Measurements from ENCODE around the gene RAP2A.

Gene RAP2A

DNA sequence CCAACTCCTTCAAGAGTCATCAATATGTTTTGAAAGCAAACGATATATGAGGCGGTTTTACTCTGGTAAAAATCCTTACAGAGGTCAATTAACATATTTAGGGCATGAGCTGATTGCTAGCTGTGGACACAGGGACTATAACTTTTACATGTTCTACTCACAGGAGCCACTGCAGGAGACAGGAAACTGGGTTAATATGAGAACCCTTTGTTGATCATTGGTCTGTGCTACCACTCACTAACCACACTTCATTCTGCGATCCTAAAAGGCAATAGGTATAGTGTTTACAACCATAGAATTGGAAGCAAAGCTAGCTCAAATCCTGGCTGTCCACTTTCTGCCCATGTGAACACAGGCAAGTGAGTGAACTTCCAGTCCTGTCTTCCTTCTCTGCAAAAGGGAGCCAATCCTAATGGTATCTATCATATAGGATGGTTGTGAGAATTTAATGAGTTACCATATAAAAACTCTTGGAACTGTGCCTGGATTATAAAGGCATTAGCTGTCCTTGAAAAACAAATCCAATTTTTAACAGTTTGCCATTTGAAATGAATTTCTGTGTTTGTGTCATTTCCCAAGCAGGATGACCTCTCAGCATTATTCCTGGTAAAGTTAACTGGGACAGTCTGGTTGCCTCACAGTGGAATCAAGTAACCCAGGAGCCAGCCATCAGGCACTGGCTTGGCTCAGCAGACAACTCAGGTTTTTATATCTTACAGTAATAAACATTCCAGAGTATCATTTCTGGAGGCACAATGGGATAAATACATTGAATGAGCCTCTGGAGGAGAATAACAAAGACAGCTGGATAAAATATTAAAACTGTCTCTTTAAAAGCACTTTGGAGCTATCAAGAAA lies 29.8 kb upstream of the RAP2A start:
- H3K27me3 Mint-ChIP-seq = peaks cover 21% of the 10 kb centered on the region
- DNase-seq = no peak
- H3K4me1 Mint-ChIP-seq (ENCODE audit: low read depth) = no peaks in the 10 kb centered on the region
- no peak overlapping the region for H3K27ac Mint-ChIP-seq
- H3K4me3 Mint-ChIP-seq = no peak overlapping the region
- H3K9me3 Mint-ChIP-seq = peaks cover 11% of the 10 kb centered on the region
- no peaks in the 10 kb centered on the region for H3K36me3 Mint-ChIP-seq (ENCODE audit: low read depth)

- H3K9me3 Mint-ChIP-seq = no peaks in the 10 kb centered on the region
- no peak overlapping the region for H3K27ac Mint-ChIP-seq
- peaks cover 21% of the 10 kb centered on the region for H3K27me3 Mint-ChIP-seq
- no peaks in the 10 kb centered on the region for H3K36me3 Mint-ChIP-seq (ENCODE audit: low read depth)
- no peak for DNase-seq
- H3K4me3 Mint-ChIP-seq = no peak overlapping the region
- H3K4me1 Mint-ChIP-seq (ENCODE audit: low read depth) = no peaks in the 10 kb centered on the region
These were observed 26.4 kb upstream of the RAP2A start for GRCh38 chr13:97407540-97407939.

- Mint-ChIP-seq H3K4me1 (ENCODE audit: low read depth) (no peaks in the 10 kb centered on the region), H3K27ac (no peak overlapping the region), H3K27me3 (peaks cover 15% of the 10 kb centered on the region), H3K4me3 (no peak overlapping the region), H3K36me3 (ENCODE audit: low read depth) (no peaks in the 10 kb centered on the region), H3K9me3 (no peaks in the 10 kb centered on the region)
- no peak for DNase-seq
These were observed 25.0 kb upstream of the RAP2A start for GRCh38 chr13:97408938-97409337.

GRCh38 chr13:97411984-97412383 lies 22.0 kb upstream of the RAP2A start:
- no peak overlapping the region for H3K4me3 Mint-ChIP-seq
- no peak overlapping the region for H3K27ac Mint-ChIP-seq
- DNase-seq = no peak
- no peaks in the 10 kb centered on the region for H3K4me1 Mint-ChIP-seq (ENCODE audit: low read depth)
- no peaks in the 10 kb centered on the region for H3K9me3 Mint-ChIP-seq
- peaks cover 8% of the 10 kb centered on the region for H3K27me3 Mint-ChIP-seq
- no peaks in the 10 kb centered on the region for H3K36me3 Mint-ChIP-seq (ENCODE audit: low read depth)

DNA sequence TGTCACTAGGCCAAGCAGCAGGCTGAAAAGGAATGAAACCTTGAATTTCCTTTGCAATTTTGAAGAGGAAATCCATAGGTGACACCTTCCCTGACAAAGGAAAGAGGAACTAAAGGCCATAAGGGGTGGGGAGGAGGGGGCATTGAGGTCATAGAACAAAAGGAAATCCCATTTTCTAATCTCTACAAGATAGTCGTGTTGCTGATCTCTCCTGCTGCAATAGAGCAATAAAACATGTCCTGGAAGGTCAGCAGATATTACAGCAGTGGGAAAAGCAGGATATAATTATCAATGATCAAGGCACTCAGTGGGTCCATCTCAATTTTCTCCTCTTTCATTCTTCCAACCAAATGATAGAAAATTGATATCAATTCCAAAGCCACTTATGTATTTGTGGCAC lies 20.3 kb upstream of the RAP2A start:
- no peak overlapping the region for H3K27ac Mint-ChIP-seq
- no peak overlapping the region for H3K4me3 Mint-ChIP-seq
- H3K9me3 Mint-ChIP-seq = no peaks in the 10 kb centered on the region
- peaks cover 10% of the 10 kb centered on the region for H3K27me3 Mint-ChIP-seq
- DNase-seq = no peak
- H3K36me3 Mint-ChIP-seq (ENCODE audit: low read depth) = no peaks in the 10 kb centered on the region
- H3K4me1 Mint-ChIP-seq (ENCODE audit: low read depth) = no peaks in the 10 kb centered on the region

DNA sequence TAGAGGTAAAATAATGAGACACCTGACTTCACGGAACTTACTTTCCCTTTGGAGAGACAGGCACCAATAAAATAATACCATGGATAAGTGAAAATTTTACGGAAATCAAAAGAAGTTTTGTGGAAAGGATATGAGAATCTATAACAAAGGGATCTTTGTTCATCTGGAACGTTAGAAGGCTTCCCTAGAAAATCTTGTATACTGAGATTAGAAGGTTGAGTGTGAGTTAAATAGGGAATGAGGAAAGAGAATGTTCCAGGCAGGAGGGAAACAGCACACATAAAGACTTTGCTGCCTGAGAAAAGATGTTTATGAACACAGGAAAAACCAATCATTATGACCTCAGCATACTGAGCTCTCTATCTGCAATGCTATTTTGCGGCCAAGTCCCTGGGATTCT lies 19.6 kb upstream of the RAP2A start:
- Mint-ChIP-seq H3K4me1 (ENCODE audit: low read depth) (no peaks in the 10 kb centered on the region), H3K36me3 (ENCODE audit: low read depth) (no peaks in the 10 kb centered on the region), H3K9me3 (no peaks in the 10 kb centered on the region), H3K27me3 (peaks cover 7% of the 10 kb centered on the region), H3K4me3 (no peak overlapping the region), H3K27ac (no peak overlapping the region)
- no peak for DNase-seq

DNA sequence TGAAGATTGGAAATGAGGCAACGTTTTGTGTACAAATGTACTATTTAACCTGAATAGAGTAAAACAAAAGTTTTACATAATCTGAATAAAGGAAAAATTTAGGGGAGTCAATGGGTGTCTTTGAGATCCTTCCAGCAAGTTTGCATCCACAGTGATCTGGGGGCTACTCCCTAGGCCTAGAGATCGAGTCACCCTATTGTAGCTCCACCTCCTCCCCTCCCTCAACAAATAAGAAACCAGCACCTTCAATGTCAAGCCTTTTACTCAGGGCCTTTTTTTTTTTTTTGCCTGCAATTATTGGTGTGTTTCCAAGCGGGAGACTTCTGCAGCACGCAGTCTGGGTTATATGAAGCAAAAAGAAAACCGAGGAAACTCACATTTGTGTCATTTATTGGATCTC lies 16.3 kb upstream of the RAP2A start:
- Mint-ChIP-seq H3K36me3 (ENCODE audit: low read depth) (no peaks in the 10 kb centered on the region), H3K27me3 (peaks cover 7% of the 10 kb centered on the region), H3K4me3 (no peak overlapping the region), H3K4me1 (ENCODE audit: low read depth) (no peaks in the 10 kb centered on the region), H3K27ac (no peak overlapping the region), H3K9me3 (no peaks in the 10 kb centered on the region)
- no peak for DNase-seq

DNA sequence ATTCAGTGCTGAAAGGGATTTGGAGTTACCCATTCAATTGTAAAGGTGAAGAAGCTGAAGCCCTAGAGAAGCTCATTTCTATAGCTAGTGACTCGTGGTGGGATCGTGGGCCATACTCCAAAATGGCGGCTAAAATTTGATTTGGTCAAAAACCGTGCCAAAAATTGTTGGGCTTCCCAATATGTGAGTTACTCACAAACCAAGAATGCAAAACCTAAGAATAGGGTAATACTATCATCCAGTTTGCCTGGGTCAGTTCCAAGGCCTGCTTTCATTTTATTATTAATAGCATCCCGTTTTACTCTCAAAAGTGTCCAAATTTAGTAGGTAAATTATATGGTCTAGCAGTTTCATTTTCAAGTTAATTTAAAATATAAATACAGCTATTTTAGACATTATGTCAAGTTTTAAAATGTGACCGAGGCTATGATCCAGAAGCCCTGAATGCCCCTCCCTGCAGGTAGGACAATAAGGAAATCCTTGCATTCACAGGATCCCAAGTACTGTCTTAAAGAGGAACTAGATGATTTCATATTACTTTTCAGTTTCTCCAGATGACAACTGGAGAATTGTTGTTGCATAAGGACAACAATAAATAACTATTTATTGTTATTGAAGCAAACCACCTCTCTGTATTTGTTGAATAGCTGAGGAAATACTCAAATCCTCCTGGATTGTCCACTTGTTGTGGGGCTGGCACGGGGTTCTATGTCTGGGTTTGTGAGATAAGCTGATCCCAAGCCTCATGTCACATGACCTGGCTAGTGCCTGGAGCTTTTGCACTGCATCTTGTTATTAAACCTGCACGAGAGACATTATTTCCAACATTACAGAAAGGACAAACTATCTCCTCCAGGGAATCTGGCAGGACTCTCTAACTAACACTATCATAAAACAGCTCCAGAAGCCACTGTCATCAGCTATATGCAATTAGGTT lies 11.6 kb upstream of the RAP2A start:
- Mint-ChIP-seq H3K9me3 (no peaks in the 10 kb centered on the region), H3K27me3 (peaks cover 22% of the 10 kb centered on the region), H3K27ac (no peak overlapping the region), H3K36me3 (ENCODE audit: low read depth) (no peaks in the 10 kb centered on the region), H3K4me3 (no peak overlapping the region), H3K4me1 (ENCODE audit: low read depth) (no peaks in the 10 kb centered on the region)
- DNase-seq = no peak

- no peaks in the 10 kb centered on the region for H3K4me1 Mint-ChIP-seq (ENCODE audit: low read depth)
- no peak overlapping the region for H3K4me3 Mint-ChIP-seq
- DNase-seq = no peak
- no peaks in the 10 kb centered on the region for H3K36me3 Mint-ChIP-seq (ENCODE audit: low read depth)
- H3K27me3 Mint-ChIP-seq = peaks cover 24% of the 10 kb centered on the region
- no peaks in the 10 kb centered on the region for H3K9me3 Mint-ChIP-seq
- no peak overlapping the region for H3K27ac Mint-ChIP-seq
These were observed 10.5 kb upstream of the RAP2A start for GRCh38 chr13:97423300-97424045.

DNA sequence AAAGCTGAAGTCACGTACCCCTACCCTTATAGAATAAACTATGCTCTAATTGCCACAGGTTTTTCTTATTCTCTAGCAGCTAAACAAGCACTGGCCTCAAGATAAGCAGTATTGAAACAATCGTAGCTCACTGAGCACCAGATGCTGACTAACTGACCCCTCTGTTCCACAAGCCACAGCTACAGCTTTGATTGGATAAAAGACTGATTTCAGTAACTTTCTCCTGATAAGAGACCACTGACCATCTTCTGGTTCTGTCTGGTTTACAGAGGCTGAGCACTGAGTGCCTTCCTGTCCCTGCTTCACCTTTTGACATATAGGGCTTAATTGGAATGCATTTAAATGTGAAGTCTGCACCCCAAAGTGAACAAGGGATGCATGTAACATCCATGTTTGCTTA lies 8.4 kb upstream of the RAP2A start:
- Mint-ChIP-seq H3K27ac (no peak overlapping the region), H3K4me3 (no peak overlapping the region), H3K27me3 (peaks cover 26% of the 10 kb centered on the region), H3K4me1 (ENCODE audit: low read depth) (no peaks in the 10 kb centered on the region), H3K36me3 (ENCODE audit: low read depth) (no peaks in the 10 kb centered on the region), H3K9me3 (no peaks in the 10 kb centered on the region)
- no peak for DNase-seq

DNA sequence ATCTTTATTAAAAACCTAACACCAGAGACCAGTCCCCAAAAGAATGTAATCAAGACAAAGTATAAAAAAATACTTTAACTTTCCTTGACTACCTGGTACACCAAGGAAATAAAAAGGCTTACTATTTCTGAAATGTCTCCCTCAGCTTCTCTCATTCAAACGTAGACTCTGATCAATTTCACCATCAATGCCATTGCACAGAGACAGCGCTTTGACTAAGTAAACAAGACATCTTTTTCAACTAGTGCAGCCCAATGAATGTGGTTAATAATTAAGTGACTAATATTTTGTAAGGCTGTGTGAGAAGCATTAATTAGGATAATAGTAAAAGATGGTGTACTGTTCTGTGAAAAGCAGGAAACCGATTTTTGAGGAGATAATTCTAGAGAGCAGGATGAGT lies 7.3 kb upstream of the RAP2A start:
- H3K27me3 Mint-ChIP-seq = peaks cover 26% of the 10 kb centered on the region

DNA sequence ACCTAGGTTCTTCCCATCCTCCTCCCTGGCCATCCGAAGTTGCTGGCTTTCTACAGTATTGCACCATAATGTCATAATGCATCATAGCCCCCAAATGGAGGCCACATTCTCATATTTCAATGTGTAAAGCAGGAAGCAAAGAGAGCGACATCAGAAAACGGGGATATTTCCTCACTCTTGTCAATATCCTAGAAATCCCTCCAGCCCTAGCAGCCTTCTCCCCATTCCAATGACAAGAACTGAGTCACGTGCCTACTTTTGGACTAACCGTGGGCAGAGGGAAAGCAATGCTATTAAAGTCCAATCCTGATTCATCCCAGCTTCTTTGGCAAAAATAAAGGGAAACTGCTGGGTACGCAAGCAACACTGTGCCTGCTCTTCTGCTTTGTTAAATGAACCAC lies 4.3 kb upstream of the RAP2A start:
- Mint-ChIP-seq H3K27ac (no peak overlapping the region), H3K36me3 (ENCODE audit: low read depth) (peaks cover 12% of the 10 kb centered on the region), H3K4me3 (no peak overlapping the region), H3K9me3 (no peaks in the 10 kb centered on the region), H3K4me1 (ENCODE audit: low read depth) (peaks cover 12% of the 10 kb centered on the region), H3K27me3 (peaks cover 20% of the 10 kb centered on the region)
- DNase-seq = no peak

More for the DNA sequence above, 7.3 kb upstream of the RAP2A start:
- H3K36me3 Mint-ChIP-seq (ENCODE audit: low read depth) = no peaks in the 10 kb centered on the region
- H3K4me3 Mint-ChIP-seq = no peak overlapping the region
- DNase-seq = no peak
- no peaks in the 10 kb centered on the region for H3K9me3 Mint-ChIP-seq
- no peak overlapping the region for H3K27ac Mint-ChIP-seq
- H3K4me1 Mint-ChIP-seq (ENCODE audit: low read depth) = peaks cover 2% of the 10 kb centered on the region

GRCh38 chr13:97430296-97430695 lies 3.7 kb upstream of the RAP2A start:
- H3K36me3 Mint-ChIP-seq (ENCODE audit: low read depth) = peaks cover 14% of the 10 kb centered on the region
- H3K27ac Mint-ChIP-seq = no peak overlapping the region
- H3K27me3 Mint-ChIP-seq = peaks cover 16% of the 10 kb centered on the region
- no peaks in the 10 kb centered on the region for H3K9me3 Mint-ChIP-seq
- DNase-seq = no peak
- peaks cover 18% of the 10 kb centered on the region for H3K4me1 Mint-ChIP-seq (ENCODE audit: low read depth)
- no peak overlapping the region for H3K4me3 Mint-ChIP-seq

- Mint-ChIP-seq H3K4me1 (ENCODE audit: low read depth) (peaks cover 25% of the 10 kb centered on the region), H3K9me3 (no peaks in the 10 kb centered on the region), H3K27me3 (peaks cover 13% of the 10 kb centered on the region), H3K36me3 (ENCODE audit: low read depth) (peaks cover 14% of the 10 kb centered on the region), H3K4me3 (peak overlapping the region; percentile 94), H3K27ac (no peak overlapping the region)
- DNase-seq = no peak
These were observed 2.7 kb upstream of the RAP2A start for GRCh38 chr13:97431171-97431764.

Measured in activated T-cell treated with anti-CD3 and anti-CD28 coated beads, Interleukin-2, amount 50 U/mL, for 24 hours (primary cell).